H9 (cell line): ENCODE data around the gene TMEM107. TPM values are rescaled to one million over a fixed set of nuclear protein-coding genes. Genes with fewer than 3 reads are reported as not detected.

ENCODE experiments used
- DNase-seq: peaks from one replicate; pipeline ENCODE4 v3.0.0-alpha.2; 2017
- H2AFZ ChIP-seq: one replicate; pipeline ENCODE4 v1.6.1; 2013; ENCODE audit warnings: mild to moderate bottlenecking, low read length, control low read depth, moderate library complexity
- H2AK5ac ChIP-seq: 2 replicates; pipeline ENCODE4 v1.6.1; 2013; ENCODE audit warnings: low read length, control low read depth, mixed read lengths; ENCODE audit not compliant: insufficient read length
- H2BK120ac ChIP-seq: one replicate; pipeline ENCODE4 v1.6.1; 2013; ENCODE audit warnings: low read depth, mild to moderate bottlenecking, low read length, control low read depth, inconsistent platforms; ENCODE audit not compliant: poor library complexity, severe bottlenecking
- H2BK12ac ChIP-seq: 2 replicates; pipeline ENCODE4 v1.6.1; 2013; ENCODE audit warnings: low read length, control low read depth, mixed read lengths, low read depth; ENCODE audit not compliant: insufficient read length
- H2BK15ac ChIP-seq: 2 replicates; pipeline ENCODE4 v1.6.1; 2013; ENCODE audit warnings: low read depth, low read length, control low read depth
- H2BK20ac ChIP-seq: one replicate; pipeline ENCODE4 v1.6.1; 2013; ENCODE audit warnings: low read depth, mild to moderate bottlenecking, low read length, control low read depth, inconsistent platforms; ENCODE audit not compliant: poor library complexity, severe bottlenecking
- H2BK5ac ChIP-seq: 2 replicates; pipeline ENCODE4 v1.6.1; 2013; ENCODE audit warnings: low read length, control low read depth, mixed read lengths; ENCODE audit not compliant: insufficient read length
- H3K14ac ChIP-seq: 2 replicates; pipeline ENCODE4 v1.6.1; 2013; ENCODE audit warnings: low read length, control low read depth; ENCODE audit not compliant: insufficient read depth
- H3K18ac ChIP-seq: 2 replicates; pipeline ENCODE4 v1.6.1; 2013; ENCODE audit warnings: low read depth, mild to moderate bottlenecking, mixed read lengths, low read length, control low read depth; ENCODE audit not compliant: insufficient read length
- H3K23ac ChIP-seq: 2 replicates; pipeline ENCODE4 v1.6.1; 2013; ENCODE audit warnings: low read length, control low read depth, mixed read lengths, low read depth; ENCODE audit not compliant: insufficient read length
- H3K23me2 ChIP-seq: 2 replicates; pipeline ENCODE4 v1.6.1; 2013; ENCODE audit warnings: low read depth, mild to moderate bottlenecking, mixed read lengths, low read length, control low read depth; ENCODE audit not compliant: insufficient read length, poor library complexity, severe bottlenecking
- H3K27ac ChIP-seq: 2 replicates; pipeline ENCODE4 v1.5.1; 2013; ENCODE audit warnings: low read length, control low read depth, mixed read lengths, low read depth; ENCODE audit not compliant: insufficient read length
- H3K27me3 ChIP-seq: 2 replicates; pipeline ENCODE4 v1.6.1; 2013; ENCODE audit warnings: low read length, control low read depth, inconsistent platforms; ENCODE audit not compliant: insufficient read depth
- H3K4ac ChIP-seq: 2 replicates; pipeline ENCODE4 v1.6.1; 2013; ENCODE audit warnings: low read depth, mild to moderate bottlenecking, control low read depth, inconsistent platforms, low read length, moderate library complexity
- H3K4me1 ChIP-seq: 2 replicates; pipeline ENCODE4 v1.6.1; 2013; ENCODE audit warnings: low read length, control low read depth, inconsistent platforms; ENCODE audit not compliant: insufficient read depth
- H3K4me2 ChIP-seq: 2 replicates; pipeline ENCODE4 v1.6.1; 2013; ENCODE audit warnings: low read length, control low read depth, mixed read lengths; ENCODE audit not compliant: insufficient read length, insufficient read depth
- H3K56ac ChIP-seq: 2 replicates; pipeline ENCODE4 v1.6.1; 2013; ENCODE audit warnings: low read depth, mild to moderate bottlenecking, mixed read lengths, low read length, control low read depth; ENCODE audit not compliant: insufficient read length
- H3K79me1 ChIP-seq: 2 replicates; pipeline ENCODE4 v1.6.1; 2013; ENCODE audit warnings: low read depth, mild to moderate bottlenecking, moderate library complexity, low read length, control low read depth, inconsistent platforms; ENCODE audit not compliant: insufficient read depth, poor library complexity, severe bottlenecking
- H3K79me2 ChIP-seq: 2 replicates; pipeline ENCODE4 v1.6.1; 2013; ENCODE audit warnings: low read length, control low read depth, inconsistent platforms; ENCODE audit not compliant: insufficient read depth
- H3K9ac ChIP-seq: 2 replicates; pipeline ENCODE4 v1.6.1; 2013; ENCODE audit warnings: low read length, control low read depth, mixed read lengths; ENCODE audit not compliant: insufficient read length; ENCODE audit errors: extremely low read depth
- H3K9me3 ChIP-seq: one replicate; pipeline ENCODE4 v1.6.1; 2013; ENCODE audit warnings: low read depth, low read length, inconsistent platforms; ENCODE audit not compliant: control insufficient read depth
- H3T11ph ChIP-seq: one replicate; pipeline ENCODE4 v1.6.1; 2013; ENCODE audit warnings: mild to moderate bottlenecking, low read length, control low read depth, inconsistent platforms
- H4K20me1 ChIP-seq: one replicate; pipeline ENCODE4 v1.6.1; 2013; ENCODE audit not compliant: control insufficient read depth, insufficient read length, insufficient read depth
- H4K5ac ChIP-seq: 2 replicates; pipeline ENCODE4 v1.6.1; 2013; ENCODE audit warnings: low read depth, mild to moderate bottlenecking, mixed read lengths, low read length, control low read depth; ENCODE audit not compliant: insufficient read length
- H4K8ac ChIP-seq: replicated peaks from 2 replicates; pipeline ENCODE4 v1.6.1; 2013; ENCODE audit warnings: low read length, control low read depth, mixed read lengths, low read depth; ENCODE audit not compliant: insufficient read length
- H4K91ac ChIP-seq: 2 replicates; pipeline ENCODE4 v1.6.1; 2013; ENCODE audit warnings: low read depth, mild to moderate bottlenecking, moderate library complexity, mixed read lengths, low read length, control low read depth; ENCODE audit not compliant: insufficient read length
- H3K27ac Mint-ChIP-seq, 3 experiments: 2 replicates in 2 of 3; 3 replicates in 1 of 3; pipeline ENCODE4 v1.8.0; 2020 to 2021; ENCODE audit warnings: mixed read lengths in 3 of 3, mild to moderate bottlenecking in 1 of 3, moderate library complexity in 1 of 3
- H3K27me3 Mint-ChIP-seq: 2 replicates; pipeline ENCODE4 v1.8.0; 2021; ENCODE audit warnings: low read depth, mild to moderate bottlenecking, moderate library complexity, mixed read lengths
- H3K36me3 Mint-ChIP-seq, 3 experiments: 2 replicates in 2 of 3; 3 replicates in 1 of 3; pipeline ENCODE4 v1.8.0; 2020 to 2021; ENCODE audit warnings: low read depth in 3 of 3, mixed read lengths in 3 of 3; ENCODE audit not compliant: insufficient read depth in 1 of 3
- H3K4me1 Mint-ChIP-seq, 2 experiments: 2 replicates each; pipeline ENCODE4 v1.8.0; 2020; ENCODE audit warnings: mixed read lengths in 2 of 2
- H3K4me3 Mint-ChIP-seq, 2 experiments: 2 replicates in 1 of 2; 3 replicates in 1 of 2; pipeline ENCODE4 v1.8.0; 2020 to 2021; ENCODE audit warnings: mild to moderate bottlenecking in 2 of 2, mixed read lengths in 2 of 2, moderate library complexity in 1 of 2
- H3K9me3 Mint-ChIP-seq, 2 experiments: 2 replicates in 1 of 2; 3 replicates in 1 of 2; pipeline ENCODE4 v1.8.0; 2020; ENCODE audit warnings: mild to moderate bottlenecking in 2 of 2, mixed read lengths in 2 of 2, moderate library complexity in 1 of 2
- CTCF ChIP-seq: fragments of 200-600 bp; sonication (generic); conservative IDR thresholded peaks from 3 replicates; pipeline ENCODE4 v1.8.0; 2021; ENCODE audit warnings: antibody characterized with exemption, mild to moderate bottlenecking
- whole genome bisulfite sequencing: extraction: QIAGEN DNeasy Blood & Tissue Kit; methylation state at CpG from one replicate; pipeline ENCODE4 v1.1.7; 2013; ENCODE audit warnings: missing lambda C conversion rate, low lambda C conversion rate, mixed read lengths; ENCODE audit not compliant: insufficient read length; ENCODE audit errors: extremely low coverage; 5-methylcytosine and 5-hydroxymethylcytosine counted together
- total RNA-seq: library from RNA; stranded (reverse); gene quantifications from 2 replicates; pipeline ENCODE4 v1.2.1, GENCODE V29; 2021

TMEM107 gene
- total RNA-seq, 1 experiment from 2014 or later: 12.7 TPM

GRCh38 chr17:8167526-8167925 is 8.7 kb downstream of the TMEM107 start:
- no peak overlapping the region for H2BK5ac ChIP-seq
- H3K9ac ChIP-seq: no peak overlapping the region
- Mint-ChIP-seq H3K9me3 (no peaks in the 10 kb centered on the region), H3K36me3 (no peaks in the 10 kb centered on the region), H3K27ac (no peak overlapping the region), H3K27me3 (no peaks in the 10 kb centered on the region), H3K4me1 (peaks cover 23% of the 10 kb centered on the region in 2 experiments), H3K4me3 (no peak overlapping the region)
- no CpG with 5 or more reads among the region's 3 CpGs for WGBS
- no peak overlapping the region for H2BK120ac ChIP-seq
- no peak overlapping the region for H2AFZ ChIP-seq
- H2BK20ac ChIP-seq: no peak overlapping the region
- no peak for DNase-seq
- H2BK12ac ChIP-seq: no peak overlapping the region
- no peak overlapping the region for H3K14ac ChIP-seq
- H3K27ac ChIP-seq: no peak overlapping the region
- H4K91ac ChIP-seq: no peak overlapping the region
- no peaks in the 10 kb centered on the region for H3K27me3 ChIP-seq
- H3K23ac ChIP-seq: no peak overlapping the region
- no peaks in the 10 kb centered on the region for H3K79me2 ChIP-seq
- TF ChIP-seq CTCF: no peak
- H3K18ac ChIP-seq: no peak overlapping the region
- no peak overlapping the region for H2AK5ac ChIP-seq
- H3K23me2 ChIP-seq: peaks cover 9% of the 10 kb centered on the region
- no peaks in the 10 kb centered on the region; the same call in 1 of the 2 replicates for H3K4me1 ChIP-seq
- H3T11ph ChIP-seq: no peak overlapping the region
- H2BK15ac ChIP-seq: no peak overlapping the region
- no peaks in the 10 kb centered on the region for H3K79me1 ChIP-seq
- no peak overlapping the region for H3K56ac ChIP-seq
- H3K4ac ChIP-seq: no peak overlapping the region
- H4K20me1 ChIP-seq: no peaks in the 10 kb centered on the region
- H3K9me3 ChIP-seq: no peaks in the 10 kb centered on the region
- no peak overlapping the region for H4K5ac ChIP-seq
- no peak overlapping the region for H4K8ac ChIP-seq
- H3K4me2 ChIP-seq: no peak overlapping the region
